H1 (cell line): Measurements from ENCODE around the gene DNMT3L. TPM values are rescaled to one million over a fixed set of nuclear protein-coding genes. Genes with fewer than 3 reads are reported as not detected.
"Not testable (repeated sequence)": the region's sequence is repeated elsewhere in the genome, so short reads cannot be mapped to it uniquely, and the experiment has no call there.

Experiments used
- CTCF ChIA-PET: fragments of 300-600 bp; sonication (Branson Sonifier 250); formaldehyde crosslinking; loops from one replicate; lab custom pipeline; 2021; ENCODE audit not compliant: partially characterized antibody; lab: Charles Lee
- POLR2A ChIA-PET: fragments of 300-600 bp; sonication (Branson Sonifier 250); formaldehyde crosslinking; loops from one replicate; lab custom pipeline; 2021; ENCODE audit warnings: inconsistent platforms; ENCODE audit not compliant: partially characterized antibody; lab: Charles Lee
- DNase-seq, 2 experiments: peaks; one replicate each; pipeline versions ENCODE4 v3.0.0 to v3.0.0-alpha.2; 2010 to 2022; ENCODE audit warnings: low spot score in 2 of 2, low read depth in 1 of 2, mixed read lengths in 1 of 2
- FAIRE-seq: peaks from 2 replicates; lab custom pipeline; 2011; peaks lifted over from hg19 to GRCh38; lab: Jason Lieb, UNC
- H2AFZ ChIP-seq: 2 replicates; pipeline ENCODE4 v1.8.1; 2012; ENCODE audit warnings: low read length, inconsistent platforms
- H2AK5ac ChIP-seq: 2 replicates; pipeline ENCODE4 v1.6.1; 2013; ENCODE audit warnings: low read depth, low read length
- H2BK120ac ChIP-seq: replicated peaks from 2 replicates; pipeline ENCODE3; 2013; ENCODE audit warnings: low read depth, low read length, inconsistent platforms
- H2BK12ac ChIP-seq: 2 replicates; pipeline ENCODE4 v1.6.1; 2013; ENCODE audit warnings: low read depth, low read length
- H2BK15ac ChIP-seq: 2 replicates; pipeline ENCODE4 v1.6.1; 2013; ENCODE audit warnings: low read length
- H2BK20ac ChIP-seq: 2 replicates; pipeline ENCODE4 v1.6.1; 2013; ENCODE audit warnings: low read length
- H2BK5ac ChIP-seq: 2 replicates; pipeline ENCODE4 v1.6.1; 2013; ENCODE audit warnings: low read depth, low read length
- H3K14ac ChIP-seq: 2 replicates; pipeline ENCODE4 v1.6.1; 2013; ENCODE audit warnings: inconsistent platforms; ENCODE audit not compliant: insufficient read length
- H3K18ac ChIP-seq: 2 replicates; pipeline ENCODE4 v1.6.1; 2013; ENCODE audit warnings: low read length; ENCODE audit errors: extremely low read depth
- H3K23ac ChIP-seq: 2 replicates; pipeline ENCODE4 v1.6.1; 2013; ENCODE audit warnings: inconsistent platforms; ENCODE audit not compliant: insufficient read length
- H3K23me2 ChIP-seq: 2 replicates; pipeline ENCODE4 v1.6.1; 2013; ENCODE audit warnings: low read depth, low read length
- H3K27ac ChIP-seq: 2 replicates; pipeline ENCODE4 v1.6.1; 2011; ENCODE audit warnings: low read depth, low read length, inconsistent platforms
- H3K27me3 ChIP-seq, 4 experiments: replicated peaks in 1 of 4; 1 replicate in 1 of 4; 2 replicates in 3 of 4; pipeline versions ENCODE4 v1.6.1 to v1.8.1; 2011 to 2013; ENCODE audit warnings: low read length in 3 of 4, mild to moderate bottlenecking in 3 of 4, inconsistent platforms in 2 of 4, mixed read lengths in 2 of 4, moderate library complexity in 1 of 4; ENCODE audit not compliant: control insufficient read depth in 3 of 4, insufficient read depth in 3 of 4; ENCODE audit errors: extremely low read depth in 1 of 4
- H3K36me3 ChIP-seq, 4 experiments: 2 replicates each; pipeline versions ENCODE4 v1.6.1 to v1.8.1; 2011 to 2013; ENCODE audit warnings: mild to moderate bottlenecking in 4 of 4, low read length in 3 of 4, moderate library complexity in 2 of 4, control low read depth in 1 of 4, inconsistent platforms in 1 of 4; ENCODE audit not compliant: insufficient read depth in 4 of 4, control insufficient read depth in 2 of 4
- H3K4ac ChIP-seq: replicated peaks from 2 replicates; pipeline ENCODE3; 2013; ENCODE audit warnings: low read length, low read depth, mixed read lengths, inconsistent platforms; ENCODE audit not compliant: insufficient read length
- H3K4me1 ChIP-seq, 4 experiments: replicated peaks in 1 of 4; 1 replicate in 1 of 4; 2 replicates in 3 of 4; pipeline versions ENCODE4 v1.6.1 to v1.8.1; 2011 to 2013; ENCODE audit warnings: low read length in 3 of 4, inconsistent platforms in 2 of 4, mixed read lengths in 1 of 4; ENCODE audit not compliant: insufficient read depth in 4 of 4, control insufficient read depth in 3 of 4
- H3K4me2 ChIP-seq, 2 experiments: 2 replicates each; pipeline versions ENCODE4 v1.6.1 to v1.8.1; 2011 to 2013; ENCODE audit warnings: low read depth in 2 of 2, low read length in 2 of 2, control low read depth in 1 of 2, inconsistent platforms in 1 of 2, mild to moderate bottlenecking in 1 of 2; ENCODE audit not compliant: insufficient read depth in 1 of 2
- H3K4me3 ChIP-seq, 4 experiments: fragments of 200-600, 300-600 bp in 1 of 4; sonication (generic), shearing (Covaris generic), sonication (Bioruptor Twin) in 1 of 4; 2 replicates each; pipeline versions ENCODE4 v1.5.1 to v1.8.1; 2011 to 2016; ENCODE audit warnings: low read length in 4 of 4, low read depth in 3 of 4, control low read depth in 2 of 4, inconsistent platforms in 2 of 4, mild to moderate bottlenecking in 2 of 4, mixed read lengths in 1 of 4, moderate library complexity in 1 of 4; ENCODE audit not compliant: insufficient read depth in 2 of 4; ENCODE audit errors: extremely low read depth in 1 of 4
- H3K56ac ChIP-seq: replicated peaks from 2 replicates; pipeline ENCODE3; 2013; ENCODE audit warnings: low read depth, mild to moderate bottlenecking, mixed read lengths, low read length, inconsistent platforms; ENCODE audit not compliant: insufficient read length
- H3K79me1 ChIP-seq: 2 replicates; pipeline ENCODE4 v1.6.1; 2013; ENCODE audit warnings: low read depth, low read length, control low read depth
- H3K79me2 ChIP-seq, 2 experiments: 2 replicates each; pipeline versions ENCODE4 v1.6.1 to v1.8.1; 2012 to 2013; ENCODE audit warnings: low read length in 2 of 2, mild to moderate bottlenecking in 2 of 2, inconsistent platforms in 1 of 2; ENCODE audit not compliant: insufficient read depth in 2 of 2, control insufficient read depth in 1 of 2
- H3K9ac ChIP-seq, 4 experiments: replicated peaks in 1 of 4; 1 replicate in 1 of 4; 2 replicates in 3 of 4; pipeline versions ENCODE4 v1.6.1 to v1.8.1; 2011 to 2013; ENCODE audit warnings: low read depth in 3 of 4, low read length in 3 of 4, control low read depth in 2 of 4, mild to moderate bottlenecking in 2 of 4, moderate library complexity in 2 of 4, inconsistent platforms in 1 of 4; ENCODE audit errors: extremely low read depth in 1 of 4
- H3K9me3 ChIP-seq, 2 experiments: 2 replicates each; pipeline versions ENCODE4 v1.6.1 to v1.8.1; 2012 to 2013; ENCODE audit warnings: mild to moderate bottlenecking in 2 of 2, moderate library complexity in 2 of 2, control low read depth in 1 of 2, inconsistent platforms in 1 of 2, low read depth in 1 of 2, low read length in 1 of 2, mixed read lengths in 1 of 2; ENCODE audit not compliant: insufficient read depth in 2 of 2
- H4K20me1 ChIP-seq, 2 experiments: replicated peaks in 1 of 2; 2 replicates each; pipeline versions ENCODE3 to v1.8.1; 2011 to 2013; ENCODE audit warnings: inconsistent platforms in 2 of 2, low read length in 2 of 2, mild to moderate bottlenecking in 1 of 2; ENCODE audit not compliant: insufficient read depth in 2 of 2, control insufficient read depth in 1 of 2
- H4K5ac ChIP-seq: 2 replicates; pipeline ENCODE4 v1.6.1; 2013; ENCODE audit warnings: low read length, low read depth, mixed read lengths, inconsistent platforms; ENCODE audit not compliant: insufficient read length
- H4K8ac ChIP-seq: 2 replicates; pipeline ENCODE4 v1.8.0; 2013; ENCODE audit warnings: mild to moderate bottlenecking, moderate library complexity, low read length, inconsistent platforms; ENCODE audit not compliant: insufficient read depth; ENCODE audit errors: extremely low read depth
- H4K91ac ChIP-seq: replicated peaks from 2 replicates; pipeline ENCODE3; 2013; ENCODE audit warnings: low read length, mixed read lengths, inconsistent platforms; ENCODE audit not compliant: insufficient read length
- WGBS, 2 experiments: shearing (Covaris generic) in 1 of 2; methylation state at CpG; one replicate each; pipeline versions ENCODE4 v1.1.6 to v1.1.7; 2013 to 2015; ENCODE audit warnings: low lambda C conversion rate in 2 of 2, mixed read lengths in 2 of 2, inconsistent platforms in 1 of 2, low coverage in 1 of 2, missing lambda C conversion rate in 1 of 2; ENCODE audit not compliant: insufficient replicate concordance in 2 of 2, insufficient coverage in 1 of 2, insufficient read length in 1 of 2; ENCODE audit errors: extremely low coverage in 1 of 2, missing lambda C conversion rate in 1 of 2; 5-methylcytosine and 5-hydroxymethylcytosine counted together
- polyA plus RNA-seq, 7 experiments: library from polyadenylated mRNA; depleted of rRNA in 3 of 7; stranded (reverse) in 5 of 7; unstranded in 2 of 7; fragments of >200 nt in 5 of 7; fragments of 200-250 nt in 2 of 7; gene quantifications; 1 replicate in 5 of 7; 2 replicates in 1 of 7; 4 replicates in 1 of 7; pipeline versions ENCODE4 v1.2.1 to v1.2.3, GENCODE V29; 2011 to 2013; ENCODE audit warnings: missing spikeins in 2 of 7, mixed read lengths in 2 of 7
- total RNA-seq: library from RNA; stranded (reverse); fragmentation: NEBNext Ultra II Directional; extraction: Animal tissue kit (Norgen Biotek cat#: 25700); gene quantifications from 2 replicates; pipeline ENCODE4 v1.2.1, GENCODE V29; 2021

Gene DNMT3L
- total and polyA plus RNA-seq, 2 of the 8 experiments (the other 6 are each of a cell fraction or from before 2014, with no cell fraction given) = 0.06 TPM; not detected in 1

GRCh38 chr21:44218461-44218860, 43.2 kb downstream of the DNMT3L start:
- H2BK12ac ChIP-seq, H2AK5ac ChIP-seq, H3K79me1 ChIP-seq, H3K27me3 ChIP-seq, H2BK20ac ChIP-seq, DNase-seq, H3K18ac ChIP-seq, H3K36me3 ChIP-seq, H4K5ac ChIP-seq, H3K4ac ChIP-seq, H3K56ac ChIP-seq, H3K27ac ChIP-seq, H3K23ac ChIP-seq, H3K4me3 ChIP-seq, H3K23me2 ChIP-seq, H4K20me1 ChIP-seq, H3K4me1 ChIP-seq, H4K8ac ChIP-seq, CTCF ChIA-PET, H2BK15ac ChIP-seq, H2BK120ac ChIP-seq, FAIRE-seq, H3K9me3 ChIP-seq, H2BK5ac ChIP-seq, H3K9ac ChIP-seq, H4K91ac ChIP-seq, H3K14ac ChIP-seq, POLR2A ChIA-PET, H3K79me2 ChIP-seq, H2AFZ ChIP-seq, H3K4me2 ChIP-seq: not testable (repeated sequence)
- no CpG with 5 or more reads among the region's 8 CpGs for WGBS, 2 experiments

DNA sequence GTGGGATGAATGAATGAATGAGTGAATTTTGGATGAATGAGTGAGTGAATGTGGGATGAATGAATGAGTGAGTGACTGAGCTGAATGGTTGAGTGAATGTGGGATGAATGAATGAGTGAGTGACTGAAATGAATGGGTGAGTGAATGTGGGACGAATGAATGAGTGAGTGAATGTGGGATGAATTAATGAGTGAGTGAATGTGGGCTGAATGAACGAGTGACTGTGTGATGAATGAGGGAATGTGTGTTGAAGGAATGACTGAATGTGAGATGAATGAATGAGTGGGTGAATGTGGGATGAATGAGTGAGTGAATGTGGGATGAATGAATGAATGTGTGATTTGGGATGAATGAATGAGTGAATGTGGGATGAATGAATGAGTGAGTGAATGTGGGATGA, 49.7 kb downstream of the DNMT3L start:
- H3K27ac ChIP-seq, H3K79me1 ChIP-seq, FAIRE-seq, POLR2A ChIA-PET, H2BK5ac ChIP-seq, H4K8ac ChIP-seq, H3K4ac ChIP-seq, H4K5ac ChIP-seq, H3K23ac ChIP-seq, H3K9me3 ChIP-seq, H2BK20ac ChIP-seq, H3K14ac ChIP-seq, H3K27me3 ChIP-seq, H3K4me2 ChIP-seq, H2AK5ac ChIP-seq, H2AFZ ChIP-seq, H3K4me3 ChIP-seq, H2BK12ac ChIP-seq, CTCF ChIA-PET, H3K4me1 ChIP-seq, H3K36me3 ChIP-seq, H4K20me1 ChIP-seq, H3K18ac ChIP-seq, H3K56ac ChIP-seq, H3K9ac ChIP-seq, H2BK120ac ChIP-seq, H3K79me2 ChIP-seq, DNase-seq, H4K91ac ChIP-seq, H3K23me2 ChIP-seq, H2BK15ac ChIP-seq: not testable (repeated sequence)
- WGBS, 2 experiments = no CpG with 5 or more reads among the region's 2 CpGs
